GM12872 (cell line): Measurements from ENCODE around the gene CHRNE.

Experiments used
- CTCF ChIP-seq: IDR thresholded peaks from 3 replicates; pipeline ENCODE4 v1.5.1; 2011; ENCODE audit warnings: low read depth, mild to moderate bottlenecking, low read length, moderate library complexity; ENCODE audit not compliant: insufficient read depth

CHRNE gene

DNA sequence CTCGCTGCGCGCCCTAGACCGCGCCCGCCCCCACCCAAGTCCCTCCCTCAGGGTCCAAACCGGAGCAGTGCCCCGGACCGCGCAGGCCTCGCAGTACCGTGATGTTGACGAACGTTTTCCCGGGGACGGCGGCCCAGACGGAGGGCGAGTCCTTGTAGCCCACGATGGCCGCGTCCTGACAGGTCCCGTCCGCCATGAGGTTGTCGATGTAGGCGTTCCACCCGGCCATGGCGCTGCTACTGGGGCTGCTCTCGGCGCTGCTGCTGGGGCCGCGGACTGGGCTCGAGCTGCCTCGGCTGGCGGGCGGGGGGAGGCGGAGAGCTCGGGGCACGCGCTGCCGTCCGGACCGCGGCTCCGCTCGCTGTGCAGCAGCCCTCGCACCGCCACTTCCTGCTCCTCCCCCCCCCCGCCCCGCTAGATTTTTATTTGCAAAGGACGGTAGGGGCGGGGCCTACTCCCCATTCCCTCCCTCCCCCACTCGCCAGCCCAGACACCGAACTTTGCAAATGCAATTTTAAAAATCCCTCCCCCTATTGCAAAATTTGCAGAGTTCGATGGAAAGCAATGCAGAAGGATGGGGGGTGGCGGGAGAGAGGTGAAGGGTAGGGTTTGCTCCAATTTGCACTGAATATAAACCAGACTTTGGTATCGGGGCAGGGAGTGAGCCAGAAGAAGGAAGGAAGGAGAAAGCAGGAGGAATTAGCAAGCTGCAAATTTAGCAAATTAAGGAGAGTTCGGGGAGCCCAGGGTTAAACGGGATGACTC is 45.5 kb upstream of the CHRNE start, which contains the start of gene PFN1:
Gene PFN1, minus strand, starts transcription at position 365 of the 765 bp plus-strand sequence. Its CDS starts 136 bp downstream, at position 229.
- TF ChIP-seq CTCF: no peak

- no peak for TF ChIP-seq CTCF
These were observed 44.7 kb upstream of the CHRNE start for GRCh38 chr17:4947411-4948165.

DNA sequence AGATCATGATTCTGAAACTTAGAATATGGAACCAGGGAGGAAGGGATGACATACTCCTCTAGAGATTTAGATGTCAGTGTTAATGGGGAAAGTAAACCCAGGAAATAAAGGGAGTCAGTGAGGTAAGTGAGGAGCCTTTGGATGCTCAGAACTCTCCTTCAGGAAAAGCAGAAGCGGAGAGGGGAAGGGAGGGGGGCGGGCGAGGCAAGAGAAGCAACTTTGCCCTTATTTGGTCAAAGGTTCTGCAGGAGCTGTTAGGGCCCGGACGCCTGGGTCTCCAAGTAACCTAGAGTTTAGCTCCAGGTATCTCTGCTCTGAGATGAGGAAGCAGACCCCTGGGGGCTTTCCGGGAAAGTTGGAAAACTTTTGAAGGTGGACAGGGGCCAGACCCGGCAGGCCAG is 44.1 kb upstream of the CHRNE start:
- TF ChIP-seq CTCF: no peak

- no peak for TF ChIP-seq CTCF
These were observed 43.5 kb upstream of the CHRNE start for GRCh38 chr17:4946312-4946976.

GRCh38 chr17:4945944-4946280 is 43.0 kb upstream of the CHRNE start:
- TF ChIP-seq CTCF: no peak

DNA sequence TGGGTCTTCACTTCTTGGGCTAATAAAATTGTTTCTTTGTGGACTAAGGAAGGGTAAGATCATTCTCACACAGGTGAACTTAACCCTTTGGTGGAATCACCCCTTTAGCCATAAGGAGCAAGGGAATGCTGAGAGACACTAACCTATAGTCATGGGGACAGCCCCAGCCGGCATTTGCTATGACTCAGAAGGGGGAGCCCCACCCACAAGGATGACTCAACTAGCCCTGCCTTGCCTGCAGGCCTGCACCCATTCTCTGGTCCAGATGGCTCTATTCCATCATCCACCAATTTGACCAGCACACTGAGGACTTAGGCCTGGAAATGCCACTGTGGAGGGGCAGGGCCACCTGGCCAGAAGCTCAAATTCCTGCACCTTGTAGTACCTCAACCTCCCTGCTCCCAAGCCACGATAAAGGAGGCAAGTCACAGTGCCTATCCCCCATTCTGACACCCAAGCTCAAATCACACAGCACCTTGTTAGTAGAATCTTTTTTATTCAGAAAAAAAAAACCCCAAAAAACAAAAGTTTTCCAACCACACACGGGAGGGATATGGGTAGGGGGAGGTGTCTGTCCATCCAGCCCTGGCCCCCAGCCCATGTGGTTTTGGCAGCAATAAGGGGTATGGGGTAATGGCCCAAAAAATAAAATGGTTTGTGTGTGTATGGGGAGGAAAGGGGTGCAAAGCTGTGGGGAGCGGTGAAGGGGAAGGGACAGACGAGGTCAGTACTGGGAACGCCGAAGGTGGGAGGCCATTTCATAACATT is 42.5 kb upstream of the CHRNE start:
- TF ChIP-seq CTCF: no peak
